ENCODE results near the gene TFCP2L1.

DNA sequence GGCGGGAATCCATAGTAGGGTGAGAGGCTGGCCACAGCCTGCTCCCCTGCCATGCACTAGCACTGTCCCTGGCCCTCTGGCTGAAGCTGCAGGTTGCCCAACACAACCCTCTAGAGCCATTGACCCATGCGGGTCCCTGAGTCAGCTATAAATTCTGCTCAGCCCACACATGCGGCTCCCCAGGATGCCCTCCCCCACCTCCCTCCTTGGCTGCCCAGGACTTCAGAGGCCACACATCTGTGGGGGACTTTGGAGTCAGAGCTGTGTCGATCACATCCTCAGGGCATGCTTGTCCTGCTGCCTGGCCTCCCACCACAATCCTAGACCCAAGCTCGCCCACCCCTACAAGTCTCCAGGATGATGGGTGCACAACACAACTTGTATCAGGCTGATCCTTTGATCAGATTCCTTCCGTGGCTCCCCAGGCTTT, 97.0 kb downstream of the TFCP2L1 start:
- TF ChIP-seq, protein P1, sequence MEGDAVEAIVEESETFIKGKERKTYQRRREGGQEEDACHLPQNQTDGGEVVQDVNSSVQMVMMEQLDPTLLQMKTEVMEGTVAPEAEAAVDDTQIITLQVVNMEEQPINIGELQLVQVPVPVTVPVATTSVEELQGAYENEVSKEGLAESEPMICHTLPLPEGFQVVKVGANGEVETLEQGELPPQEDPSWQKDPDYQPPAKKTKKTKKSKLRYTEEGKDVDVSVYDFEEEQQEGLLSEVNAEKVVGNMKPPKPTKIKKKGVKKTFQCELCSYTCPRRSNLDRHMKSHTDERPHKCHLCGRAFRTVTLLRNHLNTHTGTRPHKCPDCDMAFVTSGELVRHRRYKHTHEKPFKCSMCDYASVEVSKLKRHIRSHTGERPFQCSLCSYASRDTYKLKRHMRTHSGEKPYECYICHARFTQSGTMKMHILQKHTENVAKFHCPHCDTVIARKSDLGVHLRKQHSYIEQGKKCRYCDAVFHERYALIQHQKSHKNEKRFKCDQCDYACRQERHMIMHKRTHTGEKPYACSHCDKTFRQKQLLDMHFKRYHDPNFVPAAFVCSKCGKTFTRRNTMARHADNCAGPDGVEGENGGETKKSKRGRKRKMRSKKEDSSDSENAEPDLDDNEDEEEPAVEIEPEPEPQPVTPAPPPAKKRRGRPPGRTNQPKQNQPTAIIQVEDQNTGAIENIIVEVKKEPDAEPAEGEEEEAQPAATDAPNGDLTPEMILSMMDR (IDR thresholded peaks at IDR 0.05): no peak
- no peak for TF ChIP-seq EP300 (IDR thresholded peaks at IDR 0.05)
